ENCODE results near the gene RNF138.

DNA sequence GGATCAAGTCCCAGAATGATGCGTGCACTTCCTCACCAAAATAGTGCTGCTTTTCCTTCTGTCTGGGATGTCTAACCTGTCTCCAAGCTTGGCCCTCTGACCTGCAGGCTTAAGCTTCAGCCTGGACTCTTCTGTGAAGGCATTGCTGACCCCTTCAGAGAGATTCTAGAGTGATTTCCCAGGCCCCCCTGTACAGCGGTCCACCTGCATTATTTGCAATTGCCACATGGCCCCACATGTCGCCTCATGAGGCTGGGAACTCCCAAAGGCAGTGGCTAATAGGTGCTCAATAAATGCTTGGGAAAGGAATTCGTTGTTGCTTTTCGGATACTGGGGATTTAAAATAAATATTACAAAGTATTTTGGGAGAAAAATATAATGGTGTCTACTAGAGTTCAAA is 65.9 kb downstream of the RNF138 start:
- TF ChIP-seq, protein P1, sequence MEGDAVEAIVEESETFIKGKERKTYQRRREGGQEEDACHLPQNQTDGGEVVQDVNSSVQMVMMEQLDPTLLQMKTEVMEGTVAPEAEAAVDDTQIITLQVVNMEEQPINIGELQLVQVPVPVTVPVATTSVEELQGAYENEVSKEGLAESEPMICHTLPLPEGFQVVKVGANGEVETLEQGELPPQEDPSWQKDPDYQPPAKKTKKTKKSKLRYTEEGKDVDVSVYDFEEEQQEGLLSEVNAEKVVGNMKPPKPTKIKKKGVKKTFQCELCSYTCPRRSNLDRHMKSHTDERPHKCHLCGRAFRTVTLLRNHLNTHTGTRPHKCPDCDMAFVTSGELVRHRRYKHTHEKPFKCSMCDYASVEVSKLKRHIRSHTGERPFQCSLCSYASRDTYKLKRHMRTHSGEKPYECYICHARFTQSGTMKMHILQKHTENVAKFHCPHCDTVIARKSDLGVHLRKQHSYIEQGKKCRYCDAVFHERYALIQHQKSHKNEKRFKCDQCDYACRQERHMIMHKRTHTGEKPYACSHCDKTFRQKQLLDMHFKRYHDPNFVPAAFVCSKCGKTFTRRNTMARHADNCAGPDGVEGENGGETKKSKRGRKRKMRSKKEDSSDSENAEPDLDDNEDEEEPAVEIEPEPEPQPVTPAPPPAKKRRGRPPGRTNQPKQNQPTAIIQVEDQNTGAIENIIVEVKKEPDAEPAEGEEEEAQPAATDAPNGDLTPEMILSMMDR (IDR thresholded peaks at IDR 0.05; ENCODE audit: insufficient read depth, low read length, poor library complexity, severe bottlenecking): no peak
- TF ChIP-seq EZH2phosphoT487 (conservative IDR thresholded peaks at IDR 0.05; ENCODE audit: low read length): no peak

All from SU-DHL-6 (cell line).